ENCODE results near the gene CAPN13.

DNA sequence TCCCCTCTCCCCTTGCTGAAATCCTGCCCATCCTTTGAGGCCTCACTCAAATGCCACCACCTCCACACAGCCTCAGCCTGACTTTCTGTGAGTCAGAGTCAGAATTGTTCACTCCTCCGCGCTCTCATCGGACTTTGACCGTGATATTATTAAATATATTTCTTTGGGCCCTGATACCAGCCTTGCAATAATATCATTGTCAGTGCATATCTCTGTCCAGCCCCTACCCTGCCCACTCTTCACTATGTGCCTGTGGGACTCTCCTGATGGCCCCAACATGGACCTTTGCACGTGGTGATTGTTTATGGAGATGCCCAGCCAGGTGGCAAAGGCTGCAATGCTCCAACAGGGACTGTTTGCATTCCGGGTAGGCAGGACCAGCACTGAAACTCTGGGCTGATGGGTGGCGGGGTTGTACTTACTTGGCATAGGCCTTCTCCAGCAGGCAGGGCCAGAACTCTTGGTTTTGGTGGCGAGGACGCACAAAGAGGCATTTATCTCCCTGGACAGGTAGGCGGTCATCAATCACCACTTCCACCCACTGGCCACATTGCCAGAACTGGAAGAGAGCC lies 37.3 kb downstream of the CAPN13 start:
- TF ChIP-seq CTCF (IDR thresholded peaks at IDR 0.05) = no peak
- TF ChIP-seq EP300 (IDR thresholded peaks at IDR 0.05) = no peak
- no peak for TF ChIP-seq POLR2A (IDR thresholded peaks at IDR 0.05)
- TF ChIP-seq POLR2AphosphoS5 (IDR thresholded peaks at IDR 0.05) = no peak

All from stomach (tissue), 4 donors.